Peyer's patch (tissue), 4 donors: ENCODE measurements around the gene DLGAP4. TPM values are rescaled to one million over a fixed set of nuclear protein-coding genes. Genes with fewer than 3 reads are reported as not detected.

ENCODE experiments used
- DNase-seq, 3 donors: peaks; one replicate each; pipeline ENCODE4 v3.0.0-alpha.2; 2017 to 2019
- H3K27ac ChIP-seq, 4 donors: fragments of 200-600 bp; sonication (generic); one replicate each; pipeline ENCODE4 v1.5.1; 2016 to 2019
- H3K27me3 ChIP-seq, 2 donors: fragments of 200-600 bp; sonication (generic); one replicate each; pipeline ENCODE4 v1.5.1; 2019
- H3K36me3 ChIP-seq, 3 donors: fragments of 200-600 bp; sonication (generic); one replicate each; pipeline ENCODE4 v1.5.1; 2016 to 2019
- H3K4me1 ChIP-seq, 4 donors: fragments of 200-600 bp; sonication (generic); one replicate each; pipeline ENCODE4 v1.5.1; 2016 to 2019
- H3K4me3 ChIP-seq, 4 donors: fragments of 200-600 bp; sonication (generic); 1 replicate in 3 of 4; 2 replicates in 1 of 4; pipeline ENCODE4 v1.5.1; 2016 to 2019; ENCODE audit warnings: mild to moderate bottlenecking in 1 of 4
- H3K9me3 ChIP-seq, 4 donors: fragments of 200-600 bp; sonication (generic); one replicate each; pipeline ENCODE4 v1.5.1; 2016 to 2019; ENCODE audit warnings: mild to moderate bottlenecking in 1 of 4
- CTCF ChIP-seq, 6 experiments: fragments of 450-650 bp in 4 of 6; fragments of 200-600 bp in 2 of 6; sonication (generic) in 1 of 6; IDR thresholded peaks; one replicate each; pipeline ENCODE4 v1.5.1; 2017 to 2019; ENCODE audit warnings: antibody characterized with exemption in 6 of 6, mild to moderate bottlenecking in 3 of 6, moderate library complexity in 1 of 6
- POLR2A ChIP-seq, 2 donors: fragments of 450-650 bp; IDR thresholded peaks; one replicate each; pipeline ENCODE4 v1.5.1; 2017; ENCODE audit warnings: antibody characterized with exemption in 2 of 2, mild to moderate bottlenecking in 2 of 2, moderate library complexity in 2 of 2
- total RNA-seq, 4 donors: library from RNA; depleted of rRNA; stranded (reverse); fragments of >200 nt; gene quantifications; one replicate each; pipeline ENCODE4 v1.1.0, GENCODE V29; 2016

The DLGAP4 gene
- total RNA-seq, 4 donors from 2014 or later, result 44.5 to 70.1 (median 59.0) TPM

GRCh38 chr20:36466089-36466488, 159.9 kb downstream of the DLGAP4 start:
- TF ChIP-seq CTCF (IDR thresholded peaks at IDR 0.05) (no peak), POLR2A (IDR thresholded peaks at IDR 0.05) (no peak)
- H3K9me3 ChIP-seq, result no peaks in the 10 kb centered on the region
- H3K4me1 ChIP-seq, result peaks cover 6 to 83% (median 43%) of the 10 kb centered on the region in 4 donors
- no peaks in the 10 kb centered on the region for H3K27me3 ChIP-seq
- no peak for DNase-seq
- no peak overlapping the region for H3K4me3 ChIP-seq
- peak overlapping the region; percentile 37 to 94 (median 50) for H3K27ac ChIP-seq
- H3K36me3 ChIP-seq, result no peaks in the 10 kb centered on the region

GRCh38 chr20:36467076-36467999, 161.2 kb downstream of the DLGAP4 start:
- Histone ChIP-seq H3K4me3 (no peak overlapping the region), H3K36me3 (no peaks in the 10 kb centered on the region), H3K27me3 (no peaks in the 10 kb centered on the region), H3K27ac (peak overlapping the region; percentile 9 to 94 (median 64)), H3K4me1 (peaks cover 6 to 95% (median 48%) of the 10 kb centered on the region in 4 donors), H3K9me3 (no peaks in the 10 kb centered on the region)
- TF ChIP-seq CTCF (IDR thresholded peaks at IDR 0.05), result no peak
- TF ChIP-seq POLR2A (IDR thresholded peaks at IDR 0.05), result no peak
- peak; percentile 65 to 87 (median 81) for DNase-seq

GRCh38 chr20:36468149-36469000, 162.2 kb downstream of the DLGAP4 start:
- TF ChIP-seq CTCF (IDR thresholded peaks at IDR 0.05) (no peak), POLR2A (IDR thresholded peaks at IDR 0.05) (no peak)
- Histone ChIP-seq H3K9me3 (no peaks in the 10 kb centered on the region), H3K4me1 (peaks cover 6 to 99% (median 45%) of the 10 kb centered on the region in 4 donors), H3K27me3 (no peaks in the 10 kb centered on the region), H3K27ac (peak overlapping the region; percentile 9 to 94 (median 64)), H3K36me3 (no peaks in the 10 kb centered on the region), H3K4me3 (no peak overlapping the region)
- no peak for DNase-seq

GRCh38 chr20:36469973-36470372, 163.8 kb downstream of the DLGAP4 start:
- H3K9me3 ChIP-seq, result no peaks in the 10 kb centered on the region
- H3K4me3 ChIP-seq, result no peak overlapping the region
- peak overlapping the region; percentile 16 to 82 (median 42) for H3K27ac ChIP-seq
- H3K27me3 ChIP-seq, result no peaks in the 10 kb centered on the region
- H3K4me1 ChIP-seq, result peaks cover 6 to 97% (median 36%) of the 10 kb centered on the region in 4 donors
- TF ChIP-seq POLR2A (IDR thresholded peaks at IDR 0.05) (no peak), CTCF (IDR thresholded peaks at IDR 0.05) (no peak)
- H3K36me3 ChIP-seq, result no peaks in the 10 kb centered on the region
- no peak for DNase-seq

GRCh38 chr20:36471885-36472636, 165.9 kb downstream of the DLGAP4 start:
- H3K27ac ChIP-seq, result peak overlapping the region; percentile 71 to 82 (median 76)
- DNase-seq, result no peak
- no peaks in the 10 kb centered on the region for H3K36me3 ChIP-seq

More at GRCh38 chr20:36471885-36472636, 165.9 kb downstream of the DLGAP4 start:
- no peaks in the 10 kb centered on the region for H3K9me3 ChIP-seq
- peaks cover 3 to 76% (median 27%) of the 10 kb centered on the region in 4 donors for H3K4me1 ChIP-seq
- no peaks in the 10 kb centered on the region for H3K27me3 ChIP-seq
- TF ChIP-seq POLR2A (IDR thresholded peaks at IDR 0.05) (no peak), CTCF (IDR thresholded peaks at IDR 0.05) (no peak)
- H3K4me3 ChIP-seq, result peak overlapping the region in 2 of 4 donors; percentile 18 to 32
